PFSK-1 (cell line): ENCODE data around the gene TTPAL.

Experiments used
- FOXP2 ChIP-seq: optimal IDR thresholded peaks from 2 replicates; pipeline ENCODE3; 2011; ENCODE audit warnings: borderline replicate concordance, control low read depth, inconsistent platforms; ENCODE audit not compliant: insufficient read depth; ENCODE audit errors: extremely low read length, extremely low read depth
- POLR2AphosphoS5 ChIP-seq: IDR thresholded peaks from 2 replicates; pipeline ENCODE4 v1.6.1; 2012; ENCODE audit warnings: low read depth, mild to moderate bottlenecking, control low read depth, low read length, moderate library complexity
- REST ChIP-seq, 2 experiments: IDR thresholded peaks; 2 replicates each; pipeline versions ENCODE4 v1.6.1 to v1.8.0; 2011 to 2012; ENCODE audit warnings: low read depth in 2 of 2, low read length in 2 of 2, control low read depth in 1 of 2, inconsistent platforms in 1 of 2, mild to moderate bottlenecking in 1 of 2, moderate library complexity in 1 of 2; ENCODE audit not compliant: insufficient read depth in 1 of 2
- SIN3A ChIP-seq: IDR thresholded peaks from 2 replicates; pipeline ENCODE4 v1.6.1; 2012; ENCODE audit warnings: mild to moderate bottlenecking, low read length, moderate library complexity, borderline replicate concordance; ENCODE audit not compliant: insufficient read depth
- TAF1 ChIP-seq: IDR thresholded peaks from 2 replicates; pipeline ENCODE4 v1.6.1; 2012; ENCODE audit warnings: low read length, control low read depth, borderline replicate concordance; ENCODE audit not compliant: insufficient read depth

The TTPAL gene

GRCh38 chr20:44461803-44462174 is 13.9 kb upstream of the TTPAL start:
- TF ChIP-seq TAF1 (no peak), FOXP2 (no peak), POLR2AphosphoS5 (no peak), SIN3A (no peak), REST (IDR thresholded peaks at IDR 0.05; ENCODE audit: insufficient read depth in 1 of 2, low read depth in 2 of 2, low read length in 2 of 2) (no peak)

GRCh38 chr20:44463466-44463865 is 12.2 kb upstream of the TTPAL start:
- no peak for TF ChIP-seq POLR2AphosphoS5
- TF ChIP-seq REST (IDR thresholded peaks at IDR 0.05; ENCODE audit: insufficient read depth in 1 of 2, low read depth in 2 of 2, low read length in 2 of 2): no peak
- no peak for TF ChIP-seq FOXP2
- no peak for TF ChIP-seq SIN3A
- no peak for TF ChIP-seq TAF1

GRCh38 chr20:44464514-44464913 is 11.2 kb upstream of the TTPAL start:
- TF ChIP-seq REST (IDR thresholded peaks at IDR 0.05; ENCODE audit: insufficient read depth in 1 of 2, low read depth in 2 of 2, low read length in 2 of 2) (no peak), POLR2AphosphoS5 (no peak)

GRCh38 chr20:44465001-44465560 is 10.6 kb upstream of the TTPAL start:
- TF ChIP-seq POLR2AphosphoS5 (no peak), REST (IDR thresholded peaks at IDR 0.05; ENCODE audit: insufficient read depth in 1 of 2, low read depth in 2 of 2, low read length in 2 of 2) (no peak), FOXP2 (no peak), TAF1 (no peak), SIN3A (no peak)

- no peak for TF ChIP-seq SIN3A
Observed at GRCh38 chr20:44467289-44467883, 8.3 kb upstream of the TTPAL start.
